Stimulated activated CD8-positive, alpha-beta memory T cell treated with anti-CD3 and anti-CD28 coated beads, Interleukin-12 subunit alpha, Interleukin-12 subunit beta, amount 100 ng/mL, for 1 hour (primary cell): ENCODE results near the gene FAM170B.

ENCODE experiments used
- DNase-seq: peaks from one replicate; pipeline ENCODE4 v3.0.0-alpha.2; 2020; ENCODE audit warnings: low read depth

Gene FAM170B

GRCh38 chr10:49169776-49170175, 36.0 kb upstream of the FAM170B start:
- DNase-seq: no peak

GRCh38 chr10:49168831-49169500, 35.1 kb upstream of the FAM170B start:
- no peak for DNase-seq

- no peak for DNase-seq
Measured at GRCh38 chr10:49168171-49168540, 34.3 kb upstream of the FAM170B start.

GRCh38 chr10:49167425-49168170, 33.8 kb upstream of the FAM170B start:
- DNase-seq: no peak

GRCh38 chr10:49166484-49167400, 32.9 kb upstream of the FAM170B start:
- DNase-seq: no peak

GRCh38 chr10:49165821-49166483, 32.1 kb upstream of the FAM170B start:
- no peak for DNase-seq

GRCh38 chr10:49165259-49165658, 31.4 kb upstream of the FAM170B start:
- no peak for DNase-seq

GRCh38 chr10:49164559-49165188, 30.9 kb upstream of the FAM170B start:
- no peak for DNase-seq

- DNase-seq: no peak
Measured at GRCh38 chr10:49163741-49164140, 29.9 kb upstream of the FAM170B start.

- no peak for DNase-seq
Measured at GRCh38 chr10:49162761-49163310, 29.0 kb upstream of the FAM170B start.

GRCh38 chr10:49162063-49162462, 28.2 kb upstream of the FAM170B start:
- DNase-seq: no peak

GRCh38 chr10:49161411-49161997, 27.7 kb upstream of the FAM170B start:
- DNase-seq: no peak

GRCh38 chr10:49160814-49161213, 27.0 kb upstream of the FAM170B start:
- no peak for DNase-seq

GRCh38 chr10:49160110-49160509, 26.3 kb upstream of the FAM170B start:
- no peak for DNase-seq

GRCh38 chr10:49158915-49159314, 25.1 kb upstream of the FAM170B start:
- no peak for DNase-seq

GRCh38 chr10:49158404-49158803, 24.6 kb upstream of the FAM170B start:
- DNase-seq: no peak

GRCh38 chr10:49157229-49157628, 23.4 kb upstream of the FAM170B start:
- DNase-seq: no peak

- DNase-seq: no peak
Measured at GRCh38 chr10:49154641-49155040, 20.8 kb upstream of the FAM170B start.

GRCh38 chr10:49153971-49154370, 20.1 kb upstream of the FAM170B start:
- DNase-seq: no peak

GRCh38 chr10:49153115-49153514, 19.3 kb upstream of the FAM170B start:
- DNase-seq: no peak

- DNase-seq: no peak
Measured at GRCh38 chr10:49152663-49153062, 18.8 kb upstream of the FAM170B start.
